A172 (cell line): Measurements from ENCODE around the gene PLXNC1. TPM values are rescaled to one million over a fixed set of nuclear protein-coding genes. Genes with fewer than 3 reads are reported as not detected.

Experiments used
- DNase-seq: peaks from one replicate; pipeline ENCODE4 v3.0.0-alpha.2; 2015; ENCODE audit warnings: low spot score
- total RNA-seq: library from RNA; depleted of rRNA; stranded (reverse); fragments of >200 nt; shearing (Covaris generic); gene quantifications from 2 replicates; pipeline ENCODE4 v1.2.3, GENCODE V29; 2014

The PLXNC1 gene
- total RNA-seq, 1 experiment from 2014 or later = 0.07 TPM

GRCh38 chr12:94133964-94134795 lies 14.2 kb upstream of the PLXNC1 start:
- peak; percentile 43 for DNase-seq

- no peak for DNase-seq
These were observed 12.5 kb upstream of the PLXNC1 start for GRCh38 chr12:94135896-94136295.

- no peak for DNase-seq
These were observed 8.6 kb upstream of the PLXNC1 start for GRCh38 chr12:94139816-94140215.

- no peak for DNase-seq
These were observed 7.8 kb upstream of the PLXNC1 start for GRCh38 chr12:94140556-94140955.

- no peak for DNase-seq
These were observed 7.2 kb upstream of the PLXNC1 start for GRCh38 chr12:94141004-94141764.

- no peak for DNase-seq
These were observed 6.5 kb upstream of the PLXNC1 start for GRCh38 chr12:94141892-94142291.

- no peak for DNase-seq
These were observed 4.9 kb upstream of the PLXNC1 start for GRCh38 chr12:94143438-94143837.

- DNase-seq = no peak
These were observed 4.4 kb upstream of the PLXNC1 start for GRCh38 chr12:94143951-94144350.

- DNase-seq = no peak
These were observed 3.6 kb upstream of the PLXNC1 start for GRCh38 chr12:94144781-94145180.

- DNase-seq = peak; percentile 13
These were observed 3.0 kb upstream of the PLXNC1 start for GRCh38 chr12:94145191-94145983.

GRCh38 chr12:94146166-94146936 lies 2.0 kb upstream of the PLXNC1 start:
- DNase-seq = no peak

GRCh38 chr12:94147387-94147990 lies 888 bp upstream of the PLXNC1 start:
- no peak for DNase-seq

- DNase-seq = no peak
These were observed 352 bp downstream of the PLXNC1 start for GRCh38 chr12:94148739-94149118.

GRCh38 chr12:94149119-94149780 lies 873 bp downstream of the PLXNC1 start:
- no peak for DNase-seq

- no peak for DNase-seq
These were observed 1.4 kb downstream of the PLXNC1 start for GRCh38 chr12:94149781-94150239.

GRCh38 chr12:94150240-94151121 lies 2.1 kb downstream of the PLXNC1 start:
- DNase-seq = no peak

GRCh38 chr12:94151582-94151981 lies 3.2 kb downstream of the PLXNC1 start:
- DNase-seq = no peak

- no peak for DNase-seq
These were observed 4.1 kb downstream of the PLXNC1 start for GRCh38 chr12:94152292-94153078.

- no peak for DNase-seq
These were observed 8.8 kb downstream of the PLXNC1 start for GRCh38 chr12:94157181-94157580.
